Thyroid gland (tissue), 4 donors: Measurements from ENCODE around the gene VAV3. TPM values are rescaled to one million over a fixed set of nuclear protein-coding genes. Genes with fewer than 3 reads are reported as not detected.

ENCODE experiments used
- DNase-seq, 2 donors: peaks; one replicate each; pipeline ENCODE4 v3.0.0-alpha.2; 2019
- H3K27ac ChIP-seq, 3 donors: fragments of 200-600 bp; sonication (generic); 1 replicate in 2 of 3; 2 replicates in 1 of 3; pipeline ENCODE4 v1.5.1; 2016 to 2019; ENCODE audit warnings: mild to moderate bottlenecking in 1 of 3, moderate library complexity in 1 of 3
- H3K27me3 ChIP-seq: fragments of 200-600 bp; sonication (generic); one replicate; pipeline ENCODE4 v1.5.1; 2019
- H3K36me3 ChIP-seq, 2 donors: fragments of 200-600 bp; sonication (generic); one replicate each; pipeline ENCODE4 v1.5.1; 2016 to 2019
- H3K4me1 ChIP-seq, 2 donors: fragments of 200-600 bp; sonication (generic); one replicate each; pipeline ENCODE4 v1.5.1; 2017 to 2019
- H3K4me3 ChIP-seq, 3 donors: fragments of 200-600 bp; sonication (generic); replicated peaks in 1 of 3; 1 replicate in 2 of 3; 2 replicates in 1 of 3; pipeline ENCODE4 v1.5.1; 2016; ENCODE audit warnings: mild to moderate bottlenecking in 1 of 3
- H3K9me3 ChIP-seq: fragments of 200-600 bp; sonication (generic); one replicate; pipeline ENCODE4 v1.5.1; 2017
- CTCF ChIP-seq, 6 experiments: fragments of 200-600 bp in 3 of 6; fragments of 450-650 bp in 3 of 6; sonication (generic) in 3 of 6; IDR thresholded peaks; one replicate each; pipeline ENCODE4 v1.5.1; 2016 to 2019; ENCODE audit warnings: antibody characterized with exemption in 6 of 6, mild to moderate bottlenecking in 2 of 6, inconsistent platforms in 1 of 6, moderate library complexity in 1 of 6
- POLR2A ChIP-seq, 2 donors: fragments of 450-650 bp; IDR thresholded peaks; one replicate each; pipeline ENCODE4 v1.6.1; 2017; ENCODE audit warnings: antibody characterized with exemption in 2 of 2, mild to moderate bottlenecking in 2 of 2, moderate library complexity in 1 of 2
- WGBS, 2 donors: methylation state at CpG; one replicate each; pipeline ENCODE4 v1.1.5; 2017; 5-methylcytosine and 5-hydroxymethylcytosine counted together
- intact Hi-C: fragments of 100-400 bp; cut with DNase I; formaldehyde crosslinking; loops from one replicate; pipeline ENCODE4 v1.15.1; 2023
- total RNA-seq, 4 donors: library from RNA; depleted of rRNA; stranded (reverse); fragments of >200 nt; gene quantifications; one replicate each; pipeline ENCODE4 v1.2.3, GENCODE V29; 2016

The VAV3 gene
- total RNA-seq, 4 donors from 2014 or later = 14.8 to 22.8 (median 18.8) TPM

- no peak for DNase-seq
- WGBS, 2 donors = 78 to 87% methylated on average over 1 of the region's 1 CpG
- intact Hi-C loops = no loop called here
- TF ChIP-seq POLR2A (IDR thresholded peaks at IDR 0.05) (no peak), CTCF (IDR thresholded peaks at IDR 0.05) (no peak)
- Histone ChIP-seq H3K4me3 (no peak overlapping the region), H3K9me3 (no peaks in the 10 kb centered on the region), H3K27ac (no peak overlapping the region), H3K4me1 (no peaks in the 10 kb centered on the region), H3K36me3 (no peaks in the 10 kb centered on the region), H3K27me3 (no peaks in the 10 kb centered on the region)
Observed at GRCh38 chr1:107942814-107943213, 22.2 kb downstream of the VAV3 start.

GRCh38 chr1:107941531-107941930 is 23.4 kb downstream of the VAV3 start:
- intact Hi-C loops = no loop called here
- peaks cover 0 to 5% of the 10 kb centered on the region in 2 donors for H3K4me1 ChIP-seq
- DNase-seq = no peak
- no peaks in the 10 kb centered on the region for H3K27me3 ChIP-seq
- H3K4me3 ChIP-seq = no peak overlapping the region
- no peaks in the 10 kb centered on the region for H3K36me3 ChIP-seq
- TF ChIP-seq CTCF (IDR thresholded peaks at IDR 0.05) = no peak
- TF ChIP-seq POLR2A (IDR thresholded peaks at IDR 0.05) = no peak
- no peak overlapping the region for H3K27ac ChIP-seq
- no peaks in the 10 kb centered on the region for H3K9me3 ChIP-seq

GRCh38 chr1:107941123-107941522 is 23.9 kb downstream of the VAV3 start:
- no peak for DNase-seq
- Histone ChIP-seq H3K9me3 (no peaks in the 10 kb centered on the region), H3K4me1 (peaks cover 0 to 9% of the 10 kb centered on the region in 2 donors), H3K27ac (peak overlapping the region in 1 of 3 donors; percentile 0), H3K27me3 (no peaks in the 10 kb centered on the region), H3K4me3 (no peak overlapping the region), H3K36me3 (no peaks in the 10 kb centered on the region)
- intact Hi-C loops = no loop called here
- TF ChIP-seq CTCF (IDR thresholded peaks at IDR 0.05) (no peak), POLR2A (IDR thresholded peaks at IDR 0.05) (no peak)
- WGBS, 2 donors = 81 to 82% methylated on average over 7 of the region's 7 CpGs

- Histone ChIP-seq H3K4me1 (peaks cover 0 to 9% of the 10 kb centered on the region in 2 donors), H3K27me3 (no peaks in the 10 kb centered on the region), H3K27ac (peak overlapping the region in 1 of 3 donors; percentile 0), H3K9me3 (no peaks in the 10 kb centered on the region), H3K4me3 (no peak overlapping the region), H3K36me3 (no peaks in the 10 kb centered on the region)
- no peak for DNase-seq
- TF ChIP-seq CTCF (IDR thresholded peaks at IDR 0.05) (no peak), POLR2A (IDR thresholded peaks at IDR 0.05) (no peak)
- intact Hi-C loops = no loop called here
Observed at GRCh38 chr1:107940701-107941100, 24.3 kb downstream of the VAV3 start.

- WGBS, 2 donors = 67 to 68% methylated on average over 5 of the region's 5 CpGs
- Histone ChIP-seq H3K4me1 (peaks cover 0 to 9% of the 10 kb centered on the region in 2 donors), H3K9me3 (no peaks in the 10 kb centered on the region)
Observed at GRCh38 chr1:107940017-107940577, 24.9 kb downstream of the VAV3 start.

More at GRCh38 chr1:107940017-107940577, 24.9 kb downstream of the VAV3 start:
- DNase-seq = no peak
- intact Hi-C loops = no loop called here
- TF ChIP-seq CTCF (IDR thresholded peaks at IDR 0.05) (no peak), POLR2A (IDR thresholded peaks at IDR 0.05) (no peak)
- Histone ChIP-seq H3K27ac (no peak overlapping the region), H3K36me3 (no peaks in the 10 kb centered on the region), H3K27me3 (no peaks in the 10 kb centered on the region), H3K4me3 (no peak overlapping the region)
